Nephron (organoid): ENCODE results near the gene CFDP1.

Experiments used
- H3K27ac Mint-ChIP-seq, 3 experiments: 2 replicates each; pipeline ENCODE4 v1.8.0; 2020; ENCODE audit warnings: mixed read lengths in 3 of 3, mild to moderate bottlenecking in 2 of 3, moderate library complexity in 1 of 3
- H3K27me3 Mint-ChIP-seq: 2 replicates; pipeline ENCODE4 v1.8.0; 2021; ENCODE audit warnings: low read depth, mild to moderate bottlenecking, moderate library complexity, mixed read lengths
- H3K36me3 Mint-ChIP-seq: 2 replicates; pipeline ENCODE4 v1.8.0; 2020; ENCODE audit warnings: low read depth, mixed read lengths
- H3K4me1 Mint-ChIP-seq: 2 replicates; pipeline ENCODE4 v1.8.0; 2020; ENCODE audit warnings: mixed read lengths
- H3K4me3 Mint-ChIP-seq, 3 experiments: 2 replicates each; pipeline ENCODE4 v1.8.0; 2020; ENCODE audit warnings: mild to moderate bottlenecking in 3 of 3, mixed read lengths in 3 of 3, moderate library complexity in 2 of 3
- H3K9me3 Mint-ChIP-seq: 2 replicates; pipeline ENCODE4 v1.8.0; 2020; ENCODE audit warnings: mixed read lengths
- TF ChIP-seq, protein P1 (sequence below), 3 experiments: fragments of 200-600 bp; sonication (generic); IDR thresholded peaks; one replicate each; pipeline ENCODE4 v1.5.0; 2021; ENCODE audit warnings: antibody characterized with exemption in 3 of 3; ENCODE audit not compliant: unreplicated experiment in 3 of 3

The CFDP1 gene

DNA sequence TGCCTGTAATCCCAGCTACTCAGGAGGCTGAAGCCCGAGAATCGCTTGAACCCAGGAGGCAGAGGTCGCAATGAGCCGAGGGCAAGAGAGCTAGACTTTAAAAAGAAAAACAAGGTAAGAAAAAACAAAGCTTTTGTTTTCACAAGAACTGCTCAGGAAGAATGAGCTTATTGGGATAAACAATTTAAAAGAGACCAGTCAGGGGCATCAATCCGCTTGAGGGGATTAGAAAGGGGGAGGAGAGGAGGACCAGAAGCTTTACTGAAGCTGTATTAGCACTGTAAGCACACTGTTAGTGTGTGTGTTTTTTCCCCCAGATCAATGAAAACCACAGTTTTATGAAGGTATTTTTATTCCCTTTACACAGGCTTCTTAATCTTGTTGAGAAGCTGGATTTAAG is 22.4 kb upstream of the CFDP1 start:
- H3K36me3 Mint-ChIP-seq: peaks cover 33% of the 10 kb centered on the region
- no peaks in the 10 kb centered on the region for H3K9me3 Mint-ChIP-seq
- H3K4me3 Mint-ChIP-seq: no peak overlapping the region
- H3K4me1 Mint-ChIP-seq: peaks cover 42% of the 10 kb centered on the region
- H3K27me3 Mint-ChIP-seq: peaks cover 3% of the 10 kb centered on the region
- H3K27ac Mint-ChIP-seq: peak overlapping the region in 1 of 3 experiments; percentile 48
- TF ChIP-seq, protein P1, sequence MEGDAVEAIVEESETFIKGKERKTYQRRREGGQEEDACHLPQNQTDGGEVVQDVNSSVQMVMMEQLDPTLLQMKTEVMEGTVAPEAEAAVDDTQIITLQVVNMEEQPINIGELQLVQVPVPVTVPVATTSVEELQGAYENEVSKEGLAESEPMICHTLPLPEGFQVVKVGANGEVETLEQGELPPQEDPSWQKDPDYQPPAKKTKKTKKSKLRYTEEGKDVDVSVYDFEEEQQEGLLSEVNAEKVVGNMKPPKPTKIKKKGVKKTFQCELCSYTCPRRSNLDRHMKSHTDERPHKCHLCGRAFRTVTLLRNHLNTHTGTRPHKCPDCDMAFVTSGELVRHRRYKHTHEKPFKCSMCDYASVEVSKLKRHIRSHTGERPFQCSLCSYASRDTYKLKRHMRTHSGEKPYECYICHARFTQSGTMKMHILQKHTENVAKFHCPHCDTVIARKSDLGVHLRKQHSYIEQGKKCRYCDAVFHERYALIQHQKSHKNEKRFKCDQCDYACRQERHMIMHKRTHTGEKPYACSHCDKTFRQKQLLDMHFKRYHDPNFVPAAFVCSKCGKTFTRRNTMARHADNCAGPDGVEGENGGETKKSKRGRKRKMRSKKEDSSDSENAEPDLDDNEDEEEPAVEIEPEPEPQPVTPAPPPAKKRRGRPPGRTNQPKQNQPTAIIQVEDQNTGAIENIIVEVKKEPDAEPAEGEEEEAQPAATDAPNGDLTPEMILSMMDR (IDR thresholded peaks at IDR 0.05; ENCODE audit: unreplicated experiment in 3 of 3): no peak

DNA sequence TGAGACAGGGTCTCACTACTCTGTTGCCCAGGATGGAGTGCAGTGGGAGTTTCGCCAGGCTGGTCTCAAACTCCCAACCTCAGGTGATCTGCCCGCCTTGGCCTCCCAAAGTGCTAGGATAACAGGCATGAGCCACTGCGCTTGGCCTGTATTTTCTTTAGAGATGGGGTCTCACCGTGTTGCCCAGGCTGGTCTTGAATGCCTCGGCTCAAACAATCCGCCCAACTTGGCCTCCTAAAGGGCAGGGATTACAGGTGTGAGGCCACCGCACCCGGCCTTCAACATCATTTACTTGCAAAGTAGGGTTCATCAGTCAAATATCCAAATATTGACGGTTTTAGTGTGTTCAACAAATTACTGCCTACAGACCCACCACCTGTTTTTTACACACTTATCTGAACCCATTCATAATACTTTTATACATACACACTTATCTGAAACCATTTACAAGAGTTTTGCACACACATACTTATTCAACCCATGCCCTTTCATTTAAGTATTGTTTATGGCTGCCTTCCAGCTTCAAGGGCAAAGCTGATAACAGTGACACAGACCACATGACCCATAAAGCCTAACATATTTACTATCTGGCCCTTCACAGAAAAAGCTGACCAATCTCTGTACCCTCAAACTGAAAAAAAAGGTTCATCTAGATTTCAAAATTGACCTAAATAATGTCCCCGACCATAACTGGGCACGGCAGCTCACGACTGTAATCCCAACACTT is 19.3 kb upstream of the CFDP1 start:
- peak overlapping the region in 1 of 3 experiments; percentile 47 for H3K27ac Mint-ChIP-seq

DNA sequence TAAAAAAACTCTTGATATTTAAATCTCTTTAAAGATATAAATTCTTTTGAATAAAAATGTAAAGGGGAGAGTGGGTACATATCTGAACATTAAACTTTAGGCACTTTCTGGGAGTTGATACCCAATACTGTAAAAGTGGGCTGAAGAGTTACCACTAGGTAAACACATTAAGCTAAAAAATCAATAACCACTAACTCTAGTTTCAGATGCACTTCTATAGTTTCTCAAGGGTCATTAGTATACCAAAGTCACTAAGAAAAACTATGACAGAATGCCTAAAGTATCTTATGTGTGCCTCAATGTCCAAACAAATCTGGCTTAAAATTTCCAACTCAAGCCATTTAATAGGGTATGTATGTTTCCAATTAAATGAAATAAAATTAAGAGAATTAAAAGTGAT is 13.1 kb upstream of the CFDP1 start:
- peaks cover 44% of the 10 kb centered on the region for H3K36me3 Mint-ChIP-seq
- TF ChIP-seq, protein P1 (IDR thresholded peaks at IDR 0.05; ENCODE audit: unreplicated experiment in 3 of 3): no peak
- no peak overlapping the region for H3K4me3 Mint-ChIP-seq
- H3K9me3 Mint-ChIP-seq: no peaks in the 10 kb centered on the region
- no peak overlapping the region for H3K27ac Mint-ChIP-seq
- peaks cover 4% of the 10 kb centered on the region for H3K4me1 Mint-ChIP-seq
- no peaks in the 10 kb centered on the region for H3K27me3 Mint-ChIP-seq

More for the DNA sequence above, 19.3 kb upstream of the CFDP1 start:
- Mint-ChIP-seq H3K4me3 (no peak overlapping the region), H3K36me3 (peaks cover 42% of the 10 kb centered on the region), H3K4me1 (peaks cover 23% of the 10 kb centered on the region), H3K9me3 (no peaks in the 10 kb centered on the region), H3K27me3 (peaks cover 3% of the 10 kb centered on the region)
- TF ChIP-seq, protein P1 (IDR thresholded peaks at IDR 0.05; ENCODE audit: unreplicated experiment in 3 of 3): no peak

DNA sequence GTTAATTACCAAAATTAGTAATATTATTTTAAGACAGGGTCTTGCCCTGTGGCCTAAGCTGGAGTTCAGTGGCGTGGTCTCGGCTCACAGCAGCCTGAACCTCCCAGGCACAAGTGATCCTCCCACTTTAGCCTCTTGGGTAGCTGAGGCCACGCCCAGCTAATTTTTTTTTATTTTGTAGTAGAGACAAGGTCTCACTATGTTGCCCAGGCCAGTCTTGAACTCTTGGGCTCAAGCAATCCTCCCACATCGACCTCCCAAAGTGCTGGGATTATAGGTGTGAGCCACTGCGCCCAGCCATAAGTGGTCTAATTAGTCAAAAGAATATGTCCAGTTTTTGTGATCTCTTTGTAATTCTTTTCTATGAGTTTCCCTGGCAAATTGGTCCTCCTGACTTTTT is 12.0 kb upstream of the CFDP1 start:
- Mint-ChIP-seq H3K4me1 (peaks cover 4% of the 10 kb centered on the region), H3K4me3 (no peak overlapping the region), H3K27me3 (no peaks in the 10 kb centered on the region), H3K36me3 (peaks cover 35% of the 10 kb centered on the region), H3K27ac (no peak overlapping the region), H3K9me3 (no peaks in the 10 kb centered on the region)
- TF ChIP-seq, protein P1 (IDR thresholded peaks at IDR 0.05; ENCODE audit: unreplicated experiment in 3 of 3): no peak

DNA sequence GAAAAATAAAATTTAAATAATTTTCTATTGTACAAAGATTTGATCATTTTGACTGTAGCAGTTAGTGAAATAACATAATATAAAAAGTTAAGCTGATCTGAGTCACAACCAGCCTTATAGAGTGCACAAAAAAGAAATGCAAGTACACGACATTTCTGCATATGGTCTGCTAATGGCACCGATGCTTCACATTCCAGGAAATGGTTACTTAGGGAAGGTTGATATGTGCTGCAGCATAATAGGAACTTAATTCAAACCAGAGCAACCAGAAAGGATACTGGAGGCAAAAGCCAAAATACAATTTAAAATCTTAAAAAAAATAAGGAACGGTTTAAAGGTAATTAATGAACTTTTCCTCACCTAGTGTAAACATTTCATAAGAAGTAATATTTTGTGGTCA is 10.0 kb upstream of the CFDP1 start:
- H3K4me3 Mint-ChIP-seq: no peak overlapping the region
- TF ChIP-seq, protein P1 (IDR thresholded peaks at IDR 0.05; ENCODE audit: unreplicated experiment in 3 of 3): no peak
- no peaks in the 10 kb centered on the region for H3K27me3 Mint-ChIP-seq
- H3K4me1 Mint-ChIP-seq: peaks cover 4% of the 10 kb centered on the region
- H3K9me3 Mint-ChIP-seq: peaks cover under 1% of the 10 kb centered on the region
- H3K36me3 Mint-ChIP-seq: peaks cover 21% of the 10 kb centered on the region
- H3K27ac Mint-ChIP-seq: peak overlapping the region in 1 of 3 experiments; percentile 66
